ENCODE data around the gene ESR2. TPM values are rescaled to one million over a fixed set of nuclear protein-coding genes. Genes with fewer than 3 reads are reported as not detected.
"Not testable (repeated sequence)": the region's sequence is repeated elsewhere in the genome, so short reads cannot be mapped to it uniquely, and the experiment has no call there.

ESR2 gene
- total RNA-seq, 1 donor from 2014 or later: 0.21 TPM

DNA sequence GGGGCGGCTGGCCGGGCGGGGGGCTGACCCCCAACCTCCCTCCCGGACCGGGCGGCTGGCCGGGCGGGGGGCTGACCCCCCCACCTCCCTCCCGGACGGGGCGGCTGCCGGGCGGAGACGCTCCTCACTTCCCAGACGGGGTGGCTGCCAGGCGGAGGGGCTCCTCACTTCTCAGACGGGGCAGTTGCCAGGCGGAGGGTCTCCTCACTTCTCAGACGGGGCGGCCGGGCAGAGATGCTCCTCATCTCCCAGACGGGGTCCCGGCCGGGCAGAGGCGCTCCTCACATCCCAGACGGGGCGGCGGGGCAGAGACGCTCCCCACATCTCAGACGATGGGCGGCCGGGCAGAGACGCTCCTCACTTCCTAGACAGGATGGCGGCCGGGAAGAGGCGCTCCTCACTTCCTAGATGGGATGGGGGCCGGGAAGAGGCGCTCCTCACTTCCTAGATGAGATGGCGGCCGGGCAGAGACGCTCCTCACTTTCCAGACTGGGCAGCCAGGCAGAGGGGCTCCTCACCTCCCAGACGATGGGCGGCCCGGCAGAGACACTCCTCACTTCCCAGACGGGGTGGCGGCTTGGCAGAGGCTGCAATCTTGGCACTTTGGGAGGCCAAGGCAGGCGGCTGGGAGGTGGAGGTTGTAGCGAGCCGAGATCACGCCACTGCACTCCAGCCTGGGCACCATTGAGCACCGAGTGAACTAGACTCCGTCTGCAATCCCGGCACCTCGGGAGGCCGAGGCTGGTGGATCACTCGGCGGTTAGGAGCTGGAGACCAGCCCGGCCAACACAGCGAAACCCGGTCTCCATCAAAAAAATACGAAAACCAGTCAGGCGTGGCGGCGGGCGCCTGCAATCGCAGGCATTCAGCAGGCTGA lies 256.1 kb downstream of the ESR2 start:
- DNase-seq: not testable (repeated sequence)

- no peak for DNase-seq
Observed at GRCh38 chr14:64035143-64035542, 259.0 kb downstream of the ESR2 start.

Small RNA genes within 50 kb of the gene (small RNA-seq; reads per million reads assigned to genes)
- gene MIR548H1 (ENCODE audit: low replicate concordance): not detected

Other genes with a start within 250 kb of the ESR2 start
- 54.6 TPM for gene MTHFD1, start 94.0 kb upstream of the ESR2 start, total RNA-seq
- 0.51 TPM for gene AKAP5, start 171.1 kb upstream of the ESR2 start, total RNA-seq
- 5.9 TPM for gene ZBTB25, start 209.5 kb upstream of the ESR2 start, total RNA-seq
- gene ZBTB1, start 210.4 kb upstream of the ESR2 start, total RNA-seq: 56.3 TPM
- 67.6 TPM for gene HSPA2, start 246.4 kb upstream of the ESR2 start, total RNA-seq